Muscle of leg (tissue), 11 donors: ENCODE results near the gene PPFIA4. TPM values are rescaled to one million over a fixed set of nuclear protein-coding genes. Genes with fewer than 3 reads are reported as not detected.
"Not testable (repeated sequence)": the region's sequence is repeated elsewhere in the genome, so short reads cannot be mapped to it uniquely, and the experiment has no call there.

Experiments used
- DNase-seq: peaks from one replicate; pipeline ENCODE4 v3.0.0; 2013
- H3K27ac ChIP-seq: one replicate; pipeline ENCODE4 v1.5.1; 2013; ENCODE audit warnings: mild to moderate bottlenecking, low read length, control low read depth
- H3K27me3 ChIP-seq: one replicate; pipeline ENCODE4 v1.6.1; 2013; ENCODE audit warnings: low read length; ENCODE audit not compliant: control insufficient read depth, insufficient read depth
- H3K36me3 ChIP-seq: one replicate; pipeline ENCODE4 v1.6.1; 2013; ENCODE audit warnings: low read length; ENCODE audit not compliant: control insufficient read depth, insufficient read depth
- H3K4me1 ChIP-seq: one replicate; pipeline ENCODE4 v1.6.1; 2013; ENCODE audit warnings: low read length; ENCODE audit not compliant: control insufficient read depth, insufficient read depth
- H3K4me3 ChIP-seq: one replicate; pipeline ENCODE4 v1.5.1; 2013; ENCODE audit warnings: low read length, control low read depth
- H3K9me3 ChIP-seq: replicated peaks from 2 replicates; pipeline ENCODE4 v1.6.1; 2013; ENCODE audit warnings: low read depth, low read length; ENCODE audit not compliant: control insufficient read depth
- WGBS: methylation state at CpG from one replicate; pipeline ENCODE4 v1.1.5; 2013; ENCODE audit warnings: missing lambda C conversion rate; ENCODE audit not compliant: insufficient coverage; 5-methylcytosine and 5-hydroxymethylcytosine counted together
- polyA plus RNA-seq, 8 donors: library from polyadenylated mRNA; unstranded; fragments of 120-200 nt; gene quantifications; one replicate each; pipeline versions ENCODE4 v1.2.1 to v1.2.3, GENCODE V29; 2013; ENCODE audit warnings: inconsistent platforms in 1 of 8, low replicate concordance in 1 of 8; ENCODE audit not compliant: insufficient read length in 8 of 8, insufficient read depth in 1 of 8
- total RNA-seq: library from RNA; stranded (reverse); fragments of 120-200 nt; gene quantifications from one replicate; pipeline ENCODE4 v1.2.4, GENCODE V29; 2013

Gene PPFIA4
- total and polyA plus RNA-seq, 9 donors, result 22.4 to 53.1 (median 34.7) TPM

DNA sequence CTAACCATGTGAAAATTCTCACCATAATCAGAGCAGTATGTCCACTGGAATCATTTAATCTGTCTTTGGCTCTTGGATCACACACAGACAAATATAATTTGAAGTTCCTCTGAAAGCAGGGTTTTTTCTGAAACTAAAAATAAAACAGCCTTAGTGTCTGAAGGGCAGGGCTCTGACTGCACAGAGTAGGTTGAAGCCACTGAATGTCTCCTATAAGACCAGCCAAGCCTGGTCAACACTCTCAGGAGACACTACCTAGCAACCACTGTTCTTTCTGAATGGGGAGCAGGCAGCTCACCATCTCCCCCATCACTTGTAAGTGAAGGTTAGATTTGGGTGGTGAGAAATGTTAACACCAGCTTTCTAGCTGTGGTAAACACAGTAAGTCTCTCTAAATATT, 35.2 kb upstream of the PPFIA4 start:
- Histone ChIP-seq H3K27me3 (peaks cover 12% of the 10 kb centered on the region), H3K36me3 (no peaks in the 10 kb centered on the region)

DNA sequence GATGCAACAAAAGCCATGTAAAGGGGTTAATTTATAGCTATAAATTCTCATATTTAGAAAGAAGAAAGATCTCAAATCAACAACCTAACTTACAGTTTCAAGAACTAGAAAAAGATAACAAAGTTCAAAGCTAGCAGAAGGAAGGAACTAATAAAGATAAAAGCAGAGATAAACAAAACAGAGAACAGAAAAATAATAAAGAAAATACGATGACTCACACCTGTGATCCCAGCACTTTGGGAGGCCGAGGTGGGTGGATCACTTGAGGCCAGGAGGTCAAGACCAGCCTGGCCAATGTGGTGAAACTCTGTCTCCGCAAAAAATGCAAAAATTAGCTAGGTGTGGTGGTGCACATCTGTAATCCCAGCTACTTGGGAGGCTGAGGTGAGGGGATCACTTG, 31.5 kb upstream of the PPFIA4 start:
- H3K4me3 ChIP-seq, result no peak overlapping the region
- WGBS, result 65% methylated on average over 3 of the region's 3 CpGs
- no peaks in the 10 kb centered on the region for H3K36me3 ChIP-seq
- H3K9me3 ChIP-seq, result no peaks in the 10 kb centered on the region
- peaks cover 6% of the 10 kb centered on the region for H3K27me3 ChIP-seq
- no peaks in the 10 kb centered on the region for H3K4me1 ChIP-seq
- H3K27ac ChIP-seq, result no peak overlapping the region
- no peak for DNase-seq

More for the DNA sequence above, 35.2 kb upstream of the PPFIA4 start:
- Histone ChIP-seq H3K9me3 (no peaks in the 10 kb centered on the region), H3K27ac (no peak overlapping the region), H3K4me1 (no peaks in the 10 kb centered on the region), H3K4me3 (no peak overlapping the region)
- no peak for DNase-seq

DNA sequence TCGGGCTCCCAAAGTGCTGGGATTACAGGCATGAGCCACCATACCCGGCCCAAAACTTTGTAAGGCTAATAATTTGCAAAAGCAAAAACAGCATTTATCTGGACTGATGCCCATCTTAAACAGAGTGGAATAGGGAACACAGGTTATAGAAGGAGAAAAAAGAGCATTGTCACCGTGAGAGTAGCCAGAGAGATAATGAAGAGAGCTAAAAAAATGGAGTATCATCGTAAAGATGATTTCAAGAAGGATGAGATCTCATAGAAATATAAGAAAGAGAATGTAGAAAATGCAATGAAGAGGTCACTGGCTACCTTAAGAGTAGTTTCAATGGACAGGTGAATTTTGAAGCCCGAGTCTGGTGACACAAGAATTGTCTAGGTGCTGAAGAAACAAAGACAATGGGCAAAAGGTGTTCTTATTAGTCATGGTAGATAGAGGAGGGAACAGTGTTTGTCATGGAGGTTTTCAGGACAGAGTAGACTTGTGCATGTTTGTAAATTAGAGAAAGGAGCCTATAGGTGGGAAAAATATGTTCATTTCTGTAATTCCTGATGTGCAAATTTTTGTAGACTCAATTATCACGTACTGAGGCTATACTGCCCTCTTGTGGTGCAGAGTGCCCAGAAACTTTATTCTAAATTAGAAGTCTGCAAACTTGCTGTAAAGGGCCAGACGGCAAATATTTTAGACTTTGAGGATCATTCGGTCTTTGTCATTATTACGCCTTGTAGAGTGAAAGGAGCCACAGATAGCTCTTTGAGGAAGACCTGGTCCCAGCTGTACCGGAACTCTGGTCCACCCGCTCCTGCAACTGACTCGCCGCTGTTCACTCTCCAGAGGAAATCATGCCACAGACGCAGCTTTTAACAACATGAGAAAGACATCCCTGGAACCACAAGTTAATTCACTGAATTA, 27.2 kb upstream of the PPFIA4 start:
- Histone ChIP-seq H3K4me3 (no peak overlapping the region), H3K4me1 (no peaks in the 10 kb centered on the region), H3K27ac (no peak overlapping the region), H3K36me3 (no peaks in the 10 kb centered on the region), H3K9me3 (no peaks in the 10 kb centered on the region), H3K27me3 (peaks cover 4% of the 10 kb centered on the region)
- 42% methylated on average over 10 of the region's 14 CpGs for WGBS
- DNase-seq, result peak; percentile 60

DNA sequence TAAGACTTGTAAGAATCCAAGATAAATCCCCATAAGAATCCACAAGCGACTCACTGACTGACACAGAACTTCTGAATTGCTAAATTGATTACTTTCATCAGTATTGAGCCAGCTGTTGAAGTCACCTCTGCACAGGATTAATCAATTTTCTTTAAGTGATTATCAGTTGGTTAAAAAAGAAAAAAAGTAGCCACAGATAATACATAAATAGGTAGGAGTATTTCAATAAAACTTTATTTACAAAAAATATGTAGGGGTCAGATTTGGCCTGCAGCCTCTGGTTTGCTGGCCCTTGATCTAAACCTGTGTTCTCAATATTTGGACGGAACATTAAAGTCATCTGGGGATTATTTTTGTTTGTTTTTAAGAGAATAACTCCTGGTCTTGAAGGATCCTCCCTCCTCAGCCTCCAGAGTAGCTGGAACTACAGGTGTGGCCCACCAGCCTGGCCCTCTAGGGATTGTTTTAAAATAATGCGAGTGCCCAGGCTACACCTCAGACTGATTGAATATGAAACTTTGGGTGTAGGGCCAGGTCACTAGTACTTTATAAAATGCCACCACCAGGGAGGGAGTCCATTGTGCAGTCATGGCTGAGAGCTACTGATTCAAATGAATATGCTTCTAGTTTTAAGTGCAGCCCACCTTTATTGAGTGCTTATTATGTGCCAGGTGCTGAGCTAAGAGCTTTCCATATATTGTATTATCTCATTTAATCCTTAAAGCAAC, 25.9 kb upstream of the PPFIA4 start:
- no peaks in the 10 kb centered on the region for H3K36me3 ChIP-seq
- WGBS, result no CpG with 5 or more reads among the region's 3 CpGs
- no peaks in the 10 kb centered on the region for H3K4me1 ChIP-seq
- H3K27ac ChIP-seq, result no peak overlapping the region
- no peak for DNase-seq
- H3K27me3 ChIP-seq, result peaks cover 4% of the 10 kb centered on the region
- H3K9me3 ChIP-seq, result no peaks in the 10 kb centered on the region
- H3K4me3 ChIP-seq, result no peak overlapping the region

DNA sequence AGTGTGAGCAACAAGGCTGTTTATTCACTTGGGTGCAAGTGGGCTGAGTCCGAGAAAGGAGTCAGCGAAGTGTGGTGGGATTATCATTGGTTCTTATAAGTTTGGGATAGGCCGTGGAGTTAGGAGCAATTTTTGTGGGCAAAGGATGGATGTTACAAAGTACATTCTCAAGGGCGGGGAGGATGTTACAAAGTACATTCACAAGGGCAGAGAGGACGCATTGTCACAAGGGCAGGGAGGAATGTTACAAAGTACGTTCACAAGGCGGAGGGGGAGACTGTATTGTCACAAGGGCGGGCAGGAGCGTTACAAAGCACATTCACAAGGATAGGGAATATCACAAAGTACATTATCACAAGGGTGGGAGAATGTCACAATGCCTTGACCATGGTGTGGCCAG, 24.3 kb upstream of the PPFIA4 start:
- Histone ChIP-seq H3K4me3 (no peak overlapping the region), H3K27me3 (peaks cover 4% of the 10 kb centered on the region), H3K9me3 (no peaks in the 10 kb centered on the region), H3K27ac (no peak overlapping the region), H3K4me1 (peaks cover 5% of the 10 kb centered on the region), H3K36me3 (no peaks in the 10 kb centered on the region)
- WGBS, result 82% methylated on average over 5 of the region's 9 CpGs
- DNase-seq, result no peak

DNA sequence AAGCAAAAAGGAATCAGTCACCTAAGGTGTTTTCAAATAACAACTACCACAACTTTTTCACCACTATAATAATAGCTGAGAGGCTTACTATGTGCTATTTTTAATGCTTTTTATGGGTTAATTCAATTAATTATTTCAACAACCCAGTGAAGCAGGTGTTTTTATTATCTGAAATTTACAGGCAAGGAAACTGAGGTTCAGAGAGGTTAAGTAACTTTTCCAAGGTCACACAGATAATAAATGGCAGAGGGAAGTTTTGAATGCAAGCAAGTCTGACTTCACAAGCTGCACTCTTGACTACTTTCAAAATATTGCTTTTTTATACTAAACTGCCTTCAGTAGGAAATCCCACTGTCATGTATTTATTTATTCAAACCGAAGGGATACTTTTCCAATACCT, 23.3 kb upstream of the PPFIA4 start:
- Histone ChIP-seq H3K36me3 (no peaks in the 10 kb centered on the region), H3K9me3 (no peaks in the 10 kb centered on the region), H3K27ac (no peak overlapping the region), H3K4me3 (no peak overlapping the region), H3K4me1 (peaks cover 5% of the 10 kb centered on the region), H3K27me3 (no peaks in the 10 kb centered on the region)
- WGBS, result no CpG with 5 or more reads among the region's 1 CpG
- no peak for DNase-seq

DNA sequence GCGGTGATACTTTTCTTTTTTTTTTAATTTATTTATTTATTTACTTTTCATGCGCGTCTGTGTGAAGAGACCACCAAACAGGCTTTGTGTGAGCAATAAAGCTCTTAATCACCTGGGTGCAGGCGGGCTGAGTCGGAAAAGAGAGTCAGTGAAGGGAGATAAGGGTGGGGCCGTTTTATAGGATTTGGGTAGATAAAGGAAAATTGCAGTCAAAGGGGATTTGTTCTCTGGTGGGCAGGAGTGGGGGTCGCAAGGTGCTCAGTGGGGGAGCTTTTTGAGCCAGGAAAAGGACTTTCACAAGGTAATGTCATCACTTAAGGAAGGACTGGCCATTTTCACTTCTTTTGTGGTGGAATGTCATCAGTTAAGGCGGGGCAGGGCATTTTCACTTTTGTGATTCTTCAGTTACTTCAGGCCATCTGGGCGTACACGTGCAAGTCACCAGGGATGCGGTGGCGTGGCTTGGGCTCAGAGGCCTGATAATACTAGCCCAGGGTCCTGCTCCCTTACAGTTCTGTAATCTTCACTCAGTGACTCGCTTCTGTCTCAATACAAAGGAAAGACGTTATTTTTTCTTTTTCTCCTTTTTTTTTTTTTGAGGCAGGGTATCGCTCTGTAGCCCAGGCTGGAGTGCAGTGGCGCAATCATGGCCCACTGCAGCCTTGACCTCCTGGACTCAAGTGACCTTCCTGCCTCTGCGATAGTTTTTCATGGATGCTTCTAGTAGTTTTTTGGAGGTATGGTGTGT, 20.7 kb upstream of the PPFIA4 start:
- 66% methylated on average over 9 of the region's 17 CpGs for WGBS
- H3K9me3 ChIP-seq, H3K4me1 ChIP-seq, H3K27ac ChIP-seq, DNase-seq, H3K4me3 ChIP-seq, H3K27me3 ChIP-seq: not testable (repeated sequence)
- H3K36me3 ChIP-seq, result peaks cover 14% of the 10 kb centered on the region

DNA sequence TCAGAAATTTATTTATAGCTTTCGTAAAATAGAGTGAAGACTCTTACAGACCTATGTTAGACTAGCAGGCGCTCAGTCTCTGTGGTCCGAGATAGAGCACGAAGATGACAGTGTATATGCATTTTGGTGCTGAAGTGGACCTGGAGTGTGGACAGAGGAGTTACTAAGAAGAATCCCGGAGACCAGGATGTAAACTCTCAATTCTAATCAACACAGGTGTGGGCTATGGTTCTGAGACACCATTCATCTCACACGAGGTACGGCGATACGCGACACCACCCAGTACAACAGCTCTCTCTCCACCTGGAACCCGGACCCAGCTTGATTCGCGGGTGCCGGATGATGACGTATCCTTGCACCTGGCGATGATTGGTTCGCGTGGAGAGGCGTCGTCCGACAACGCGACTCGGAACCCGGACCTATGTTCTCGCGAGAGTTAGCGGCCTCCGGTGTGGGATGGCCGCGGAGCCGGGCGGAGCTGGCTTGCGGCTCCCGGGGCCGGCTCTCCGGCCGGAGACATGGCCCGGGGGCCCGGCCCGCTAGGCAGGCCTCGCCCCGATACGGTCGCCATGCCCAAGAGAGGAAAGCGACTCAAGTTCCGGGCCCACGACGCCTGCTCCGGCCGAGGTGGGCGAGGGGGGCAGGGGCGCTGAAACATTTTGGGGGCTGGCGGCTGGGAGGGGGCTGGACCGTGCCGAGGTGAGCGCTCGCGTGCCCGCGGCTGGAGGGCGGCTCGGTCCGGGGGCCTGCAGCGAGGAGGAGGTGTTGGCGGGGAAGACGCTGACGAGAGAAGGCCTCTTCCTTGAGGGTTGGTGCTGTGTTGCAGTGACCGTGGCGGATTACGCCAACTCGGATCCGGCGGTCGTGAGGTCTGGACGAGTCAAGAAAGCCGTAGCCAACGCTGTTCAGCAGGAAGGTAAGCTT, 19.1 kb upstream of the PPFIA4 start, which contains the start of gene TMEM183A:
Gene TMEM183A (plus strand): TSS at position 427 of the 924 bp plus-strand sequence. CDS start 92 bp downstream, at position 519.
- peak; percentile 99 for DNase-seq
- Histone ChIP-seq H3K27me3 (no peaks in the 10 kb centered on the region), H3K4me1 (peaks cover 10% of the 10 kb centered on the region), H3K4me3 (peak within 1 kb of the TSS; percentile 52), H3K9me3 (no peaks in the 10 kb centered on the region), H3K36me3 (peaks cover 14% of the 10 kb centered on the region), H3K27ac (peak within 1 kb of the TSS; percentile 84)
- under 1% methylated on average over 71 of the region's 78 CpGs for WGBS

DNA sequence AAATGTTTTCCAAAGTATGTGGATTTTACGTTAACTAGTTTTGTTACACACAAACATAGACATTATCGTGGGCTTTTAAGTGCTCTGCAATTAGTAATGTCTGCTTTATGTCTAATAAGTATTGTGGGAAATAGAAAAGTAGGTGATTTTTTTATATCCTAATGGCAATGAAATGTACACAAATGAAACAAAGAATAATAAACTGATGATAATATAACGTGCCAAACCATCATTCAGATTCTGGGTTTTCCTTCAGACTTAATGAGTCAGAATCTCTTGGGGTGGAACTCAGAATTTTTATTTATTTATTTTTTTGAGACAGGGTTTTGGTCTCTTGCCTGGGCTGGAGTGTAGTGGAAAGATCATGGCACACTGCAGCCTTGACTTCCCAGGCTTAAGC, 17.1 kb upstream of the PPFIA4 start:
- H3K9me3 ChIP-seq, result no peaks in the 10 kb centered on the region
- peaks cover 30% of the 10 kb centered on the region for H3K36me3 ChIP-seq
- no peak overlapping the region for H3K27ac ChIP-seq
- H3K4me1 ChIP-seq, result peaks cover 10% of the 10 kb centered on the region
- no peak overlapping the region for H3K4me3 ChIP-seq
- WGBS, result no CpG with 5 or more reads among the region's 3 CpGs
- DNase-seq, result no peak
- no peaks in the 10 kb centered on the region for H3K27me3 ChIP-seq
